ENCODE measurements around the gene SLC22A2.

The SLC22A2 gene

DNA sequence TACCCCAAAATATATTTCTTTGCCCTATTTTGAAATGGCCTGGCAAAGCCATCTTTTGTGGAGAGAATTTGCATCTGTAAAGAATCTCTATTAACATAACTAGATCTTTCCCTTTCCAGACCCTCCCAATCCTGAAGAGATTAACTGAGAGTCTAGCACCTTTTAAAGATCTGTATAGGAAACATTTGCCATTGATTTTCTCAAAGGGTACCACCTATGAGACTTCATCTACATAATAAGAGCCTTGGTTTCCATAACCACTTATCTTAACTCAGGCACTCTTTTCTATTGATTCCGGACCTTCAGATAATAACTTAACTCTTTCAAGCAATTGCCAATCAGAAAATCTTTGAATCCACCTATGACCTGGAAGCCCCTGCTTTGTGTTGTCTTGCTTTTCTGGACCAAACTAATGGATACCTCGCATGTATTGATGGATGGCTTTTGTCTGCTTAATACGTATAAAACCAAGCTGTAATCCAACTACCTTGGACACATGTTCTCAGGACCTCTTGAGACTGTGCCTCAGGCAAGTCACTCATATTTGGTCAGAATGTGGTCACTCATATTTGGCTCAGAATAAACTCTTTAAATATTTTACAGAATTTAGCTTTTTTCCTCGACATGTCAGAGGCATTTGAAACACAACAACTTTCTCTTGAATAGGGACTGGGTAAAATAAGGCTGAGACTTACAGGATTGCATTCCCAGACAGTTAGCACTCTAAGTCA, 31.4 kb downstream of the SLC22A2 start:
- 57% methylated on average over 4 of the region's 4 CpGs for WGBS
- H3K4me3 ChIP-seq (ENCODE audit: low read length): no peak overlapping the region
- no peaks in the 10 kb centered on the region for H3K27me3 ChIP-seq (ENCODE audit: insufficient read depth, low read length)

DNA sequence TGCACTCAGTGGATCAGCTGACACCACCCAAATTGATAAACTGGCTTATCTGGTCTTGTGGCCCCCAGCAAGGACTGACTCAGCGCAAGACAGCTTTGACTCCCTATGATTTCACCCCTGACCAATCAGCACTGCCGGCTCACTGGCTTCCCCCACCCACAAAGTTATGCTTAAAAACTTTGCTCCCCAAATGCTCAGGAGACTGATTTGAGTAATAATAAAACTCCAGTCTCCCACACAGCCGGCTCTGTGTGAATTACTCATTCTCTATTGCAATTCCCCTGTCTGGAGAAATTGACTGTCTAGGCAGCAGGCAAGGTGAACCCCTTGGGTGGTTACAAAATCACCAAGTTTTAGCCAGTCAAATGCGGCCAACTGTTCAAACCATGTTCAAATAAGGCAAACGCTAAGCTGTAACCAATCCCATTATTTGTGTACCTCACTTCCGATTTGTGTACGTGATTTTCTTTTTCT, 32.5 kb downstream of the SLC22A2 start:
- no peak overlapping the region for H3K4me3 ChIP-seq (ENCODE audit: low read length)
- H3K9me3 ChIP-seq (ENCODE audit: insufficient read depth, low read depth, low read length): peaks cover 2% of the 10 kb centered on the region; the same call in 1 of the 2 replicates
- peak overlapping the region; percentile 84 for H3K27ac ChIP-seq (ENCODE audit: low read depth, low read length)
- WGBS: 69% methylated on average over 7 of the region's 7 CpGs
- no peaks in the 10 kb centered on the region for H3K36me3 ChIP-seq (ENCODE audit: insufficient read depth, low read length)
- H3K9ac ChIP-seq (ENCODE audit: low read depth, low read length): peak overlapping the region; percentile 44; the same call in 1 of the 2 replicates
- H3K27me3 ChIP-seq (ENCODE audit: insufficient read depth, low read length): no peaks in the 10 kb centered on the region
- H3K4me1 ChIP-seq (ENCODE audit: insufficient read depth, low read length): peaks cover 51% of the 10 kb centered on the region

More for the DNA sequence above, 31.4 kb downstream of the SLC22A2 start:
- H3K9me3 ChIP-seq (ENCODE audit: insufficient read depth, low read depth, low read length): peaks cover 2% of the 10 kb centered on the region; the same call in 1 of the 2 replicates
- peaks cover 44% of the 10 kb centered on the region for H3K4me1 ChIP-seq (ENCODE audit: insufficient read depth, low read length)
- no peaks in the 10 kb centered on the region for H3K36me3 ChIP-seq (ENCODE audit: insufficient read depth, low read length)
- H3K27ac ChIP-seq (ENCODE audit: low read depth, low read length): peak overlapping the region; percentile 84
- peak overlapping the region; percentile 3; the same call in 1 of the 2 replicates for H3K9ac ChIP-seq (ENCODE audit: low read depth, low read length)

DNA sequence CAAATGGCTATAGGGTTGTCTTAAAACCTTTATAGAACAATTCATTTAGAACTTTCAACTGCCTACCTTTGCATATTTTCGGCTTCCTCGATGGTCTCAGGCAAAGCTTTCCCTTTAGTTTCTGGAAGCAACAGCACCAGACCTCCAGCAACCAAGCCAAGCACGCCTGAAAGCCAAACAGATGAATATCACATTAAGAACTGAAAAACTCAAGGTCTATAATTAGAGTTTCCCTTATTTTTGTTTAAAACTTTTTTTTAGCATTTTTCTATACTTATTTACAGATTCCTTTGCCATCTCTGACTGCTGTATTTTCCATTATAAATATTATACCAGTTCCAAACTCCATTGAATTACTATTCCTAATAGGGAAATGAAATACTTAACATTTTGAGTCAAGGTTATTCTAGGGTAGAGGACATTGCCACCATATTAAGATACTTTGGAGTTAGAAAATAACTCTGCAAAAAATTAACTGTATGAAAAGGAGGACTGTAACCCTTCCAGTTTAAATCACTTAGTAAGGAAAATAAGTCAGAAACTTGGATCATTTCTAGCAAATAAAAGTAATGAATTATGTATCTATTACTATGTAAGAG, 33.9 kb downstream of the SLC22A2 start:
- H3K4me3 ChIP-seq (ENCODE audit: low read length): no peak overlapping the region
- WGBS: 94% methylated on average over 3 of the region's 3 CpGs
- peak overlapping the region; percentile 84; the same call in 1 of the 2 replicates for H3K27ac ChIP-seq (ENCODE audit: low read depth, low read length)
- peaks cover under 1% of the 10 kb centered on the region; the same call in 1 of the 2 replicates for H3K9me3 ChIP-seq (ENCODE audit: insufficient read depth, low read depth, low read length)
- no peak overlapping the region for H3K9ac ChIP-seq (ENCODE audit: low read depth, low read length)
- no peaks in the 10 kb centered on the region for H3K36me3 ChIP-seq (ENCODE audit: insufficient read depth, low read length)
- peaks cover 51% of the 10 kb centered on the region for H3K4me1 ChIP-seq (ENCODE audit: insufficient read depth, low read length)
- no peaks in the 10 kb centered on the region for H3K27me3 ChIP-seq (ENCODE audit: insufficient read depth, low read length)

DNA sequence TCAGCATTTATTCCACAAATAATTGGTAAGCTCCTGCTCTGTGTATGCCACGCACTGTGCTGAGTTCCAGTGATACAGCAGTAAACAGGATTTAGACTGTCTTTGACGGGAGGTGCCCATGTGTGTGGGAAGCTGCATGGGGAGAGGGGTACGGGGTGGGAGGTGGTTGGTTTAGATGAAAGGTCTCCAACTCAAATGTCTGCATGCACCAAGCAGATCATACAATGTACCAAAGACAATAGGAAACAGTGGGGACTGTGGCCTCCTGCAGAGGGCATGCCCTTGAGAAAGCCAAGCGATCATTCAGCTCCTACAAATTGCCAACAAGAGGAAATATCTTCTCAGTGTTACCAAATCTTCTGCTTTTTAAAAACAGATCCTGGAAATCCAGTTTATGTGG, 36.1 kb downstream of the SLC22A2 start:
- Histone ChIP-seq H3K9ac (ENCODE audit: low read depth, low read length) (peak overlapping the region; percentile 30; the same call in 1 of the 2 replicates), H3K9me3 (ENCODE audit: insufficient read depth, low read depth, low read length) (peaks cover 9% of the 10 kb centered on the region), H3K4me1 (ENCODE audit: insufficient read depth, low read length) (peaks cover 50% of the 10 kb centered on the region), H3K36me3 (ENCODE audit: insufficient read depth, low read length) (no peaks in the 10 kb centered on the region), H3K4me3 (ENCODE audit: low read length) (no peak overlapping the region), H3K27ac (ENCODE audit: low read depth, low read length) (peak overlapping the region; percentile 83), H3K27me3 (ENCODE audit: insufficient read depth, low read length) (no peaks in the 10 kb centered on the region)
- WGBS: 40% methylated on average over 4 of the region's 4 CpGs

DNA sequence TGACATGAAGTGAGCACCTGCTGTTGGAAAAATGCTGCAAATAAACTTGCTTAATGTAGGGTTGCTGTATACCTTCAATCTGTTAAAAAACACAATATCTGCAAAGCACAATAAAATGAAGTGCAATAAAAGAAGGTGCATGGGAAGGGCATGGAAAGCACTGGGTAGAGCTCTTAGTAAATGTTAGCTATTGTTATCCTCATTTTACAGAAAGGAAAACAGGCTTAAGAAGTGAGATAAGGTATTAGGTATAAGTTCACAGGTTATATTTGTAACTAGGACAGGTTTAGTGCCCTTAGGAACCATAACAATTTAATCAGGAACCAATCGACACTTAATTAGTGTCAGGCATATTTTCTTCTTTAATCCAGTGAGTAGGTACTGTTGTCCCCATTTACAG, 36.7 kb downstream of the SLC22A2 start:
- Histone ChIP-seq H3K4me3 (ENCODE audit: low read length) (no peak overlapping the region), H3K9ac (ENCODE audit: low read depth, low read length) (no peak overlapping the region), H3K4me1 (ENCODE audit: insufficient read depth, low read length) (peaks cover 46% of the 10 kb centered on the region), H3K27me3 (ENCODE audit: insufficient read depth, low read length) (no peaks in the 10 kb centered on the region), H3K36me3 (ENCODE audit: insufficient read depth, low read length) (no peaks in the 10 kb centered on the region), H3K27ac (ENCODE audit: low read depth, low read length) (peak overlapping the region; percentile 49; the same call in 1 of the 2 replicates), H3K9me3 (ENCODE audit: insufficient read depth, low read depth, low read length) (peaks cover 9% of the 10 kb centered on the region)
- WGBS: 100% methylated on average over 1 of the region's 1 CpG

DNA sequence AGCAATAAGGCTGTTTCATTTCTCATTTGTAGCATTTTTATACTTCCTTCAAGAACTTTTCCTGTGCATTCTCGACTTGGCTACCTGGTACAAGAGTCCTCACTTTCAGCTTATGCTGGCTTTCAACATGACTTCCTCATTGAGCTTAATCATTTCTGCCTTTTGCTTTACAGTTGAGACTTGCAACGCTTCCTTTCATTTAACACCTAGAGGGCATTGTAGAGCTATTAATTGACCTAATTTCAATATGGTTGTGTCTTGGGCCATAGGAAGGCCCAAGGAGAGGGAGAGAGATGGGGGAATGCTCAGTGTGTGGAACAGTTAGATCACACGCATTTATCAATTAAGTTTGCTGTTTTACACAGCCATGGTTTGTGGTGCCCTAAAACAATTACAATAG, 37.2 kb downstream of the SLC22A2 start:
- Histone ChIP-seq H3K9me3 (ENCODE audit: insufficient read depth, low read depth, low read length) (peaks cover 9% of the 10 kb centered on the region), H3K27ac (ENCODE audit: low read depth, low read length) (no peak overlapping the region), H3K36me3 (ENCODE audit: insufficient read depth, low read length) (no peaks in the 10 kb centered on the region), H3K27me3 (ENCODE audit: insufficient read depth, low read length) (no peaks in the 10 kb centered on the region), H3K9ac (ENCODE audit: low read depth, low read length) (no peak overlapping the region), H3K4me3 (ENCODE audit: low read length) (no peak overlapping the region), H3K4me1 (ENCODE audit: insufficient read depth, low read length) (peaks cover 41% of the 10 kb centered on the region)
- WGBS: 41% methylated on average over 3 of the region's 3 CpGs

DNA sequence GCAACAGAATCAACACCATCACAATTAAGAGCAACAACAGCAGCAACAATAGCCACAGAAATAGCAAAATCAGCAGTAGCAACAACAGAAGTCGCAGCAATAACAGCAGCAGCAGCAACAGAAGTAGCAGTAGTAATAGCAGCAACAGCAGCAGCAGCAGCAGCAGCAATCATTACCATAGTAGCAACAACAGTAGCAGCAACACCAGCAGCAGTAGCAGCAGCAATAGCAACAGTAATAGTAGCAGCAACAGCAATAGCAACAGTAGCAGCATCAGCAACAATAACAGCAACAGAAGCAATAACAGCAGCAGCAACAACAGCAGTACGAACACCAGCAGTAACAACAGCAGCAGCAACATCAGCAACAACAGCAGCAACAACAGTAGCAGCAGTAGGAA, 39.8 kb downstream of the SLC22A2 start:
- 83% methylated on average over 2 of the region's 2 CpGs for WGBS
- Histone ChIP-seq H3K4me1 (ENCODE audit: insufficient read depth, low read length) (peaks cover 24% of the 10 kb centered on the region), H3K36me3 (ENCODE audit: insufficient read depth, low read length) (no peaks in the 10 kb centered on the region), H3K27me3 (ENCODE audit: insufficient read depth, low read length) (no peaks in the 10 kb centered on the region), H3K27ac (ENCODE audit: low read depth, low read length) (no peak overlapping the region), H3K4me3 (ENCODE audit: low read length) (no peak overlapping the region), H3K9me3 (ENCODE audit: insufficient read depth, low read depth, low read length) (peaks cover 17% of the 10 kb centered on the region), H3K9ac (ENCODE audit: low read depth, low read length) (no peak overlapping the region)

DNA sequence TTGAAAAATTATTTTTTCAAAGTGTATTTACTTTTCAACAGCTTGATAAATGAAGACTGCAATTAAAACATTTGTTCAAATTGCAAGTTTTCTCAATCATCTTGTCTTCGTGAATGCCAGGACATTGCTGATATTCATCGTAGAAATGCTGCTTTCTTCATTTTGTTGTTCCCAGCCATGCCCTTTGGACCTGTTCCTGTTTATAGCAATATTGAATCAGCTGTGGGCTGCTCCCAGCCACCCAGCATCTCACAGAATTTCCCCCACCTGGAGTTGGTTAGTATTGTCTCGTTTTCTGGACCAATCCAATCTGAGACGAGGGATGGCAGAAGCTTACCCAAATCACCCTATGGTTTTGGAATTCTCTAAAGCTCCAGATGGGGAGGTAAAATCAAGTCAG, 40.8 kb downstream of the SLC22A2 start:
- Histone ChIP-seq H3K36me3 (ENCODE audit: insufficient read depth, low read length) (no peaks in the 10 kb centered on the region), H3K4me3 (ENCODE audit: low read length) (no peak overlapping the region), H3K27me3 (ENCODE audit: insufficient read depth, low read length) (no peaks in the 10 kb centered on the region), H3K4me1 (ENCODE audit: insufficient read depth, low read length) (peaks cover 18% of the 10 kb centered on the region), H3K9ac (ENCODE audit: low read depth, low read length) (no peak overlapping the region), H3K27ac (ENCODE audit: low read depth, low read length) (no peak overlapping the region), H3K9me3 (ENCODE audit: insufficient read depth, low read depth, low read length) (peaks cover 17% of the 10 kb centered on the region)
- WGBS: 97% methylated on average over 4 of the region's 4 CpGs

DNA sequence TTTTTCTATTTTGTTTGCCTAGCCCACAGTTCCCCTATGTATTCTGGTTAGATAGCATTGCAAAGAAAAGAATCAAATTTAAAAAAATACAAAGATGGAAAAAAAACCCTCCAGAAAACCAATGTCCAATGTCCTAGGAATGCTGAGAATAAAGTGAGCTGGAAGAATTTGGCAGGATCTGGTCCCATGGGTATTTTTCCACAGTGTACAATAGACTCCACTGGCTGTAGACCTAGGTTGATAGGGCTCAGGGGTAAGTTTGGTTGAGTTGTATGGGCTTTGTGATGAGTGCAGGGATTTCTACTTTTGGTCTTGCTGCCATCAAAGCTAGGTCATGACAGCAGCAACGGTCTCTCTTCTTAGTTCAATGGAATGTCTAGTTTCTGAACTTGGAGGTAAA, 41.5 kb downstream of the SLC22A2 start:
- Histone ChIP-seq H3K9ac (ENCODE audit: low read depth, low read length) (no peak overlapping the region), H3K4me1 (ENCODE audit: insufficient read depth, low read length) (peaks cover 11% of the 10 kb centered on the region), H3K9me3 (ENCODE audit: insufficient read depth, low read depth, low read length) (peaks cover 17% of the 10 kb centered on the region), H3K36me3 (ENCODE audit: insufficient read depth, low read length) (no peaks in the 10 kb centered on the region), H3K27me3 (ENCODE audit: insufficient read depth, low read length) (no peaks in the 10 kb centered on the region), H3K27ac (ENCODE audit: low read depth, low read length) (no peak overlapping the region), H3K4me3 (ENCODE audit: low read length) (no peak overlapping the region)
- 100% methylated on average over 1 of the region's 1 CpG for WGBS

DNA sequence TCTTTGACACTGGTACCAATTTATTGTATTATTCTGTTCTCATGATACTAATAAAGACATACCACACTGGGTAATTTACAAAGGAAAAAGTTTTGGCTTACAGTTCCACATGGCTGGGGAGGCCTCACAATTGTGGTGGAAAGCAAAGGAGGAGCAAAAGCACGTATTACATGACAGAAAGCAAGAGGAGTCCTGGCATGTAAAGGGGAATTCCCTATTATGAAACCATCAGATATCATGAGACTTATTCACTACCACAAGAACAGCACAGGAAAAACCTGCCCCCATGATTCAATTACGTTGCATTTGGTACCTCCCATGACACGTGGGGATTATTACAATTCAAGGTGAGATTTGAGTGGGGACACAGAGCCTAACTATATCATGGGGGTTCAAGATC, 43.4 kb downstream of the SLC22A2 start:
- Histone ChIP-seq H3K27me3 (ENCODE audit: insufficient read depth, low read length) (no peaks in the 10 kb centered on the region), H3K4me1 (ENCODE audit: insufficient read depth, low read length) (0 out of 2 replicates have a peak, but pooled peaks cover 5% of the 10 kb centered on the region), H3K36me3 (ENCODE audit: insufficient read depth, low read length) (no peaks in the 10 kb centered on the region), H3K9ac (ENCODE audit: low read depth, low read length) (no peak overlapping the region), H3K27ac (ENCODE audit: low read depth, low read length) (no peak overlapping the region), H3K4me3 (ENCODE audit: low read length) (no peak overlapping the region), H3K9me3 (ENCODE audit: insufficient read depth, low read depth, low read length) (peaks cover 17% of the 10 kb centered on the region)
- WGBS: 65% methylated on average over 3 of the region's 3 CpGs

DNA sequence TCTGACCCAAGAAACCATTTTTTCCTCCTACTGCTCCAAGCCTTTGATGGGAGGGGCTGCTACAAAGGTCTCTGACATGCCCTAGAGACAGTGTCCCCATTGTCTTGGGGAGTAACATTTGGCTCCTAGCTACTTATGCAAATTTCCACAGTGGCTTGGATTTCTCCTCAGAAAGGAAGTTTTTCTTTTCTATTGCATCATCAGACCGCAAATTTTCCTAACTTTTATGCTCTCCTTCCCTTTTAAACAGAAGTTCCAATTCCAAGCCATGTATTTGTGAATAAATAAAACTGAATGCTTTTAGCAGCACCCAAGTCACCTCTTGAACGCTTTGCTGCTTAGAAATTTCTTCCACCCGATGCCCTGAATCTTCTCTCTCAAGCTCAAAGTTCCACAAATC, 51.0 kb downstream of the SLC22A2 start:
- peaks cover 22% of the 10 kb centered on the region for H3K9me3 ChIP-seq (ENCODE audit: insufficient read depth, low read depth, low read length)
- H3K36me3 ChIP-seq (ENCODE audit: insufficient read depth, low read length): no peaks in the 10 kb centered on the region
- no peak overlapping the region for H3K9ac ChIP-seq (ENCODE audit: low read depth, low read length)
- no peak overlapping the region for H3K4me3 ChIP-seq (ENCODE audit: low read length)
- no peaks in the 10 kb centered on the region for H3K27me3 ChIP-seq (ENCODE audit: insufficient read depth, low read length)
- H3K4me1 ChIP-seq (ENCODE audit: insufficient read depth, low read length): no peaks in the 10 kb centered on the region
- WGBS: 88% methylated on average over 3 of the region's 3 CpGs
- no peak overlapping the region for H3K27ac ChIP-seq (ENCODE audit: low read depth, low read length)
